ENCODE data around the gene TIMP4. TPM values are rescaled to one million over a fixed set of nuclear protein-coding genes. Genes with fewer than 3 reads are reported as not detected.

Gene TIMP4
- total RNA-seq, result 3.4 TPM

GRCh38 chr3:12158387-12159226 lies at the start of gene TIMP4:
Gene TIMP4, minus strand, starts transcription at chr3:12158912. Its CDS starts 72 bp downstream, at chr3:12158840.

Other genes starting within 250 kb of the TIMP4 start
- 22.8 TPM for gene SYN2, start 154.5 kb downstream of the TIMP4 start, total RNA-seq
- gene PPARG, start 130.2 kb upstream of the TIMP4 start, total RNA-seq, result 1.3 TPM